Thyroid gland (tissue), 4 donors: ENCODE measurements around the gene NR3C1.

Experiments used
- POLR2A ChIP-seq, 2 donors: fragments of 450-650 bp; IDR thresholded peaks; one replicate each; pipeline ENCODE4 v1.6.1; 2017; ENCODE audit warnings: antibody characterized with exemption in 2 of 2, mild to moderate bottlenecking in 2 of 2, moderate library complexity in 1 of 2
- TF ChIP-seq, protein P1 (sequence below), 6 experiments: fragments of 200-600 bp in 3 of 6; fragments of 450-650 bp in 3 of 6; sonication (generic) in 3 of 6; IDR thresholded peaks; one replicate each; pipeline ENCODE4 v1.5.1; 2016 to 2019; ENCODE audit warnings: antibody characterized with exemption in 6 of 6, mild to moderate bottlenecking in 2 of 6, inconsistent platforms in 1 of 6, moderate library complexity in 1 of 6

GRCh38 chr5:143383988-143384387, 19.5 kb downstream of the NR3C1 start:
- TF ChIP-seq, protein P1, sequence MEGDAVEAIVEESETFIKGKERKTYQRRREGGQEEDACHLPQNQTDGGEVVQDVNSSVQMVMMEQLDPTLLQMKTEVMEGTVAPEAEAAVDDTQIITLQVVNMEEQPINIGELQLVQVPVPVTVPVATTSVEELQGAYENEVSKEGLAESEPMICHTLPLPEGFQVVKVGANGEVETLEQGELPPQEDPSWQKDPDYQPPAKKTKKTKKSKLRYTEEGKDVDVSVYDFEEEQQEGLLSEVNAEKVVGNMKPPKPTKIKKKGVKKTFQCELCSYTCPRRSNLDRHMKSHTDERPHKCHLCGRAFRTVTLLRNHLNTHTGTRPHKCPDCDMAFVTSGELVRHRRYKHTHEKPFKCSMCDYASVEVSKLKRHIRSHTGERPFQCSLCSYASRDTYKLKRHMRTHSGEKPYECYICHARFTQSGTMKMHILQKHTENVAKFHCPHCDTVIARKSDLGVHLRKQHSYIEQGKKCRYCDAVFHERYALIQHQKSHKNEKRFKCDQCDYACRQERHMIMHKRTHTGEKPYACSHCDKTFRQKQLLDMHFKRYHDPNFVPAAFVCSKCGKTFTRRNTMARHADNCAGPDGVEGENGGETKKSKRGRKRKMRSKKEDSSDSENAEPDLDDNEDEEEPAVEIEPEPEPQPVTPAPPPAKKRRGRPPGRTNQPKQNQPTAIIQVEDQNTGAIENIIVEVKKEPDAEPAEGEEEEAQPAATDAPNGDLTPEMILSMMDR (IDR thresholded peaks at IDR 0.05), result no peak
- no peak for TF ChIP-seq POLR2A (IDR thresholded peaks at IDR 0.05)
